Fibroblast of villous mesenchyme (primary cell): ENCODE results near the gene NRG2. TPM values are rescaled to one million over a fixed set of nuclear protein-coding genes. Genes with fewer than 3 reads are reported as not detected.

ENCODE experiments used
- DNase-seq: peaks from one replicate; pipeline ENCODE4 v3.0.0-alpha.2; 2010; ENCODE audit warnings: low read depth
- H3K4me3 ChIP-seq: 2 replicates; pipeline ENCODE4 v1.5.1; 2011; ENCODE audit warnings: low read depth, mild to moderate bottlenecking, low read length
- CTCF ChIP-seq: IDR thresholded peaks from 2 replicates; pipeline ENCODE4 v1.5.1; 2012; ENCODE audit warnings: low read depth, mild to moderate bottlenecking, low read length; ENCODE audit not compliant: insufficient read depth
- total RNA-seq: library from RNA; depleted of rRNA; stranded (reverse); fragments of >200 nt; gene quantifications from 2 replicates; pipeline ENCODE4 v1.2.3, GENCODE V29; 2012

Gene NRG2
- total RNA-seq, 1 donor: under 0.01 TPM

- no peak for DNase-seq
- H3K4me3 ChIP-seq: peak overlapping the region; percentile 55
- no peak for TF ChIP-seq CTCF
Measured at GRCh38 chr5:140042393-140042642, 781 bp downstream of the NRG2 start.

DNA sequence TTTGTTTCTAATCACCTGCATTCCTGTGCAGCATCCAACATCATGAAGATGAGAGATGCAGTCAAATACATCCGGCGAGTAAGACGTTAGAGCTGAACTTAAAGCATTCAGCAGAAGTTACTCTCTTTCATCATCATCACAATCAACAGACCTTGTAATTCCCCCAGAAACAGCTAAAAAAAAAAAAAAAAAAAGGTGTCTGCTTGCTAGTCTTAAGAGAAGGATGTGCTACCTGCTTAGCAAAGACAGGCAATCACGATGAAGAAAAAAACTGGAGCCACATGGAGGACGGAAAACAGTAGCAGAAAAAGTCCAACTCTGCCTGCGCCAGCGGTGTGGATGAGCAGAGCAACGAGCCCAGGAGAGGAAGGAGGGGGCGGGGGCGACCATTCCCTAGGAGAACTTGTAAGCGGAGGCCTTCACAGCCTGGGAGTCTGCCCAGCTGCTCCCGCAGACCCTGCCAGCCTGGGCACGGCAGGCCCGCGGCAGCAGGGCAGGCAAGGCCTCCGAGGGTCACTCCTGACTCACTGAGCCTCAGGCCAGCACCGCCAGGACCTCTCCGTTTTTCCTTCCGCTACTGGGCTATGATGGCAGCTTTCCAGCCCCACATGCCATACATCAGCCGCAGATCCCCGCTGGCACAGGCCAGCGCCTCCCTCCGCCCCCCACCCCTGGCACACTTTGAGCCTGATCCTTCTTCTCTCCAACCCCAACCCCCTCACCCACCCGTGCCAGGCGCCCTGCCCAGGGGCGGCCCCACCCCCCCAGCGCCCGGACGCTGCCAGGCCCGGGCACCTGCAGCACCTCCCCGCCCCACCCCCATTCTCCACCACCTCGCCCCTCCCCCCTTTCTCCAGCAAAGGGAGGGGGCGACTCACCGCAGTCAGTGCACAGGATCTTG lies 1.4 kb downstream of the NRG2 start:
- DNase-seq: no peak
- peak overlapping the region; percentile 55 for H3K4me3 ChIP-seq
- no peak for TF ChIP-seq CTCF

- DNase-seq: no peak
- no peak for TF ChIP-seq CTCF
- no peak overlapping the region for H3K4me3 ChIP-seq
Measured at GRCh38 chr5:140041099-140041491, 2.0 kb downstream of the NRG2 start.

GRCh38 chr5:140040358-140040757 lies 2.7 kb downstream of the NRG2 start:
- no peak for DNase-seq
- no peak overlapping the region for H3K4me3 ChIP-seq
- TF ChIP-seq CTCF: no peak

GRCh38 chr5:140039561-140039960 lies 3.5 kb downstream of the NRG2 start:
- no peak overlapping the region for H3K4me3 ChIP-seq
- no peak for TF ChIP-seq CTCF
- DNase-seq: no peak

DNA sequence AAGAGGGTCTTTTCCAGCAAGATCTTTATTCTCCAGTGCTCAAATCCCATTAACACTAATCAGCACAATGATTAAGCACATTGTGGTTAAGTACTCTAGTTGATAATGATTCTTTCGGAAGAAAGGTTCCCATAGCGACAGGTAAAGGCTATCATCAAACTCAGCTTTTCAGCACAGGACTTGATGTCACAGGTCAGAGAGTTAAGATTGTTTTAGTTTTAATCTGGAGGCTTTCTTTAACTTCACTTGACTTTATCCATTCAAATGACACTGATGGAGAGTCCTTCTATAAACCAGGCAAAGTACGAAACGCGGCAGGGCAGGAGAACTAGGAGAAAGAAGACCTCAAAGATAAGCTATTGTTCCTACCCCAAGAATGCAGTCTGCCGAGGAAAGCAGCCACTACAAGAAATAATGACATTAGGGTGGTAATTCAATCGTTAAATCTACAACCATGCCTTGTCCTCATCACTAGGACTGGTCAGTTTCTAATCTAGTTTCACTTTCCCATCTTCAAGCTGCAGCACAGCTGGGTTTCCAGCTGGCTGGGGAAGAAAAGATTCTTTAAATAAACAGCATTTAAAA lies 4.6 kb downstream of the NRG2 start:
- DNase-seq: peak; percentile 46
- TF ChIP-seq CTCF: no peak

DNA sequence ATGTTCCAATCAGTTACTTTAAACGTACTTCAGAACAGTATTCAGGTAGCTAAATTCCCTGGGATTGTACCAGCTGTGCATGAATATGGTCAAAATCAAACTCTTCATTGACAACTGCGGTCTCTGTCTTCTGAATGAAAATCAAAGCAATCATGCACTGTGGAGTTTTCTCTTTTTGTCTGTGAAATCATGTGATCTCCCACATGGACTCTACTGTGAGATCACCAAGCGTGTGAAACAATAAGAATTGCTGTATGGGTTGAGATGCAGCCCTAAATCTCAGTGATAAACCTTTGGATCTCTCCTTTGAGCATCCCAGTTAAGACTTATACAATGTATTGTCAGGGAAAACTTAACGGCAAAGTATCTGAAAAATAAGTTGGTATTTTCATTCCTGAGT lies 6.1 kb downstream of the NRG2 start:
- no peak for DNase-seq
- no peak overlapping the region for H3K4me3 ChIP-seq

More for the DNA sequence above, 4.6 kb downstream of the NRG2 start:
- H3K4me3 ChIP-seq: peak overlapping the region; percentile 56

More for the DNA sequence above, 6.1 kb downstream of the NRG2 start:
- no peak for TF ChIP-seq CTCF
